H1 (cell line): ENCODE measurements around the gene SLC4A1. TPM values are rescaled to one million over a fixed set of nuclear protein-coding genes. Genes with fewer than 3 reads are reported as not detected.
A peak's percentile ranks its signal among the peaks of the same experiment; 100 is the strongest.

Experiments used
- ASH2L ChIP-seq: fragments of 200-600, 300-600 bp; sonication (generic); IDR thresholded peaks from one replicate; pipeline ENCODE4 v1.7.1; 2017; ENCODE audit warnings: low read length
- ATF3 ChIP-seq: IDR thresholded peaks from 2 replicates; pipeline ENCODE4 v1.6.1; 2011; ENCODE audit warnings: low read depth, mild to moderate bottlenecking, low read length; ENCODE audit not compliant: insufficient read depth
- BCL11A ChIP-seq, 2 experiments: IDR thresholded peaks; one replicate each; pipeline ENCODE4 v1.6.1; 2011; ENCODE audit warnings: low read depth in 2 of 2, low read length in 2 of 2, mild to moderate bottlenecking in 2 of 2
- CBX5 ChIP-seq: fragments of 300-800, 300-1000 bp; sonication (generic); IDR thresholded peaks from 2 replicates; pipeline ENCODE4 v1.7.1; 2016; ENCODE audit warnings: antibody characterized with exemption, low read length, low read depth
- CHD1 ChIP-seq: IDR thresholded peaks from 2 replicates; pipeline ENCODE4 v1.6.1; 2012; ENCODE audit warnings: low read depth, low read length, improper control_type of control experiment
- EP300 ChIP-seq, 2 experiments: IDR thresholded peaks; 1 replicate in 1 of 2; 2 replicates in 1 of 2; pipeline ENCODE4 v1.6.1; 2011 to 2012; ENCODE audit warnings: low read depth in 2 of 2, low read length in 2 of 2, mild to moderate bottlenecking in 2 of 2, borderline replicate concordance in 1 of 2, inconsistent platforms in 1 of 2, moderate library complexity in 1 of 2
- JUN ChIP-seq: IDR thresholded peaks from 2 replicates; pipeline ENCODE4 v1.6.1; 2011; ENCODE audit warnings: low read depth, mild to moderate bottlenecking, improper control_type of control experiment, low read length
- KDM1A ChIP-seq: fragments of 200-600, 300-600 bp; sonication (generic); IDR thresholded peaks from 2 replicates; pipeline ENCODE4 v1.7.1; 2016; ENCODE audit warnings: mild to moderate bottlenecking, low read length, borderline replicate concordance
- PHF8 ChIP-seq: fragments of 200-600 bp; sonication (generic); conservative IDR thresholded peaks from 2 replicates; pipeline ENCODE4 v1.7.1; 2012; ENCODE audit warnings: low read depth, mild to moderate bottlenecking, inconsistent platforms, low read length, moderate library complexity
- RBBP5 ChIP-seq: IDR thresholded peaks from 2 replicates; pipeline ENCODE4 v1.7.1; 2012; ENCODE audit warnings: low read depth, mild to moderate bottlenecking, inconsistent platforms, low read length, moderate library complexity, borderline replicate concordance
- RFX5 ChIP-seq: IDR thresholded peaks from 2 replicates; pipeline ENCODE4 v1.6.1; 2011; ENCODE audit warnings: low read depth, low read length, improper control_type of control experiment, borderline replicate concordance
- RXRA ChIP-seq: IDR thresholded peaks from 2 replicates; pipeline ENCODE4 v1.6.1; 2011; ENCODE audit warnings: low read depth, mild to moderate bottlenecking, low read length, moderate library complexity; ENCODE audit not compliant: insufficient read depth
- SIN3A ChIP-seq, 2 experiments: IDR thresholded peaks in 1 of 2; conservative IDR thresholded peaks in 1 of 2; 2 replicates each; pipeline ENCODE4 v1.6.1; 2011 to 2012; ENCODE audit warnings: low read length in 2 of 2, improper control_type of control experiment in 1 of 2, low read depth in 1 of 2, mild to moderate bottlenecking in 1 of 2
- SP4 ChIP-seq: IDR thresholded peaks from 2 replicates; pipeline ENCODE4 v1.6.1; 2012; ENCODE audit warnings: low read length, inconsistent platforms
- SUZ12 ChIP-seq: fragments of 200-600 bp; sonication (generic); IDR thresholded peaks from 2 replicates; pipeline ENCODE4 v1.6.1; 2012; ENCODE audit warnings: mild to moderate bottlenecking, inconsistent platforms, low read length, moderate library complexity, mixed read lengths
- TAF7 ChIP-seq: optimal IDR thresholded peaks from 2 replicates; pipeline ENCODE3; 2011; ENCODE audit warnings: low read depth, mild to moderate bottlenecking, inconsistent platforms, low read length, moderate library complexity, borderline replicate concordance
- ZNF274 ChIP-seq: IDR thresholded peaks from 2 replicates; pipeline ENCODE4 v1.7.0; 2012; ENCODE audit warnings: low read length, borderline replicate concordance; ENCODE audit errors: extremely low read depth
- polyA plus RNA-seq, 7 experiments: library from polyadenylated mRNA; depleted of rRNA in 3 of 7; stranded (reverse) in 5 of 7; unstranded in 2 of 7; fragments of >200 nt in 5 of 7; fragments of 200-250 nt in 2 of 7; gene quantifications; 1 replicate in 5 of 7; 2 replicates in 1 of 7; 4 replicates in 1 of 7; pipeline versions ENCODE4 v1.2.1 to v1.2.3, GENCODE V29; 2011 to 2013; ENCODE audit warnings: missing spikeins in 2 of 7, mixed read lengths in 2 of 7
- total RNA-seq: library from RNA; stranded (reverse); fragmentation: NEBNext Ultra II Directional; extraction: Animal tissue kit (Norgen Biotek cat#: 25700); gene quantifications from 2 replicates; pipeline ENCODE4 v1.2.1, GENCODE V29; 2021

Gene SLC4A1
- total and polyA plus RNA-seq, 2 of the 8 experiments (the other 6 are each of a cell fraction or from before 2014, with no cell fraction given) = 0.08 TPM; not detected in 1

- TF ChIP-seq ATF3 (no peak), RBBP5 (no peak), SIN3A (conservative IDR thresholded peaks at IDR 0.05 in 1 of 2, IDR thresholded peaks at IDR 0.05 in 1 of 2; ENCODE audit: low read depth in 1 of 2, low read length in 2 of 2) (0 out of 4 replicates have a peak, but pooled peaks of 1 of the 2 experiments have one; percentile 49), RXRA (no peak), CHD1 (no peak), TAF7 (no peak), PHF8 (no peak), BCL11A (IDR thresholded peaks at IDR 0.05; ENCODE audit: low read depth in 2 of 2, low read length in 2 of 2) (no peak), ASH2L (peak; percentile 32), KDM1A (no peak), ZNF274 (no peak), EP300 (IDR thresholded peaks at IDR 0.05; ENCODE audit: borderline replicate concordance in 1 of 2, low read depth in 2 of 2, low read length in 2 of 2) (no peak), JUN (no peak), SP4 (no peak), RFX5 (no peak), SUZ12 (no peak), CBX5 (no peak)
- TF ChIP-seq, all 59 proteins: peak for 10
Observed at GRCh38 chr17:44314869-44315661, 47.1 kb upstream of the SLC4A1 start (continued).
